ENCODE data around the gene GASK1A.

The GASK1A gene

GRCh38 chr3:42982645-42983412, 3.7 kb downstream of the GASK1A start:
- no peak for DNase-seq (ENCODE audit: low spot score)

GRCh38 chr3:42983927-42984326, 4.8 kb downstream of the GASK1A start:
- no peak for DNase-seq (ENCODE audit: low spot score)

- DNase-seq (ENCODE audit: low spot score), result no peak
These were observed 5.6 kb downstream of the GASK1A start for GRCh38 chr3:42984701-42985100.

GRCh38 chr3:42988097-42988496, 9.0 kb downstream of the GASK1A start:
- no peak for DNase-seq (ENCODE audit: low spot score)

- DNase-seq (ENCODE audit: low spot score), result no peak
These were observed 9.5 kb downstream of the GASK1A start for GRCh38 chr3:42988566-42988965.

- no peak for DNase-seq (ENCODE audit: low spot score)
These were observed 12.5 kb downstream of the GASK1A start for GRCh38 chr3:42991341-42992315.

GRCh38 chr3:42994595-42994994, 15.5 kb downstream of the GASK1A start:
- no peak for DNase-seq (ENCODE audit: low spot score)

GRCh38 chr3:42996021-42996420, 16.9 kb downstream of the GASK1A start:
- DNase-seq (ENCODE audit: low spot score), result no peak

- DNase-seq (ENCODE audit: low spot score), result no peak
These were observed 17.5 kb downstream of the GASK1A start for GRCh38 chr3:42996633-42997075.

GRCh38 chr3:42999212-42999611, 20.1 kb downstream of the GASK1A start:
- DNase-seq (ENCODE audit: low spot score), result no peak

- DNase-seq (ENCODE audit: low spot score), result no peak
These were observed 20.5 kb downstream of the GASK1A start for GRCh38 chr3:42999632-43000031.

GRCh38 chr3:43000387-43000786, 21.3 kb downstream of the GASK1A start:
- no peak for DNase-seq (ENCODE audit: low spot score)

GRCh38 chr3:43001094-43001553, 22.0 kb downstream of the GASK1A start:
- DNase-seq (ENCODE audit: low spot score), result no peak

- no peak for DNase-seq (ENCODE audit: low spot score)
These were observed 22.5 kb downstream of the GASK1A start for GRCh38 chr3:43001556-43002121.

GRCh38 chr3:43004282-43004681, 25.2 kb downstream of the GASK1A start:
- no peak for DNase-seq (ENCODE audit: low spot score)

GRCh38 chr3:43005253-43005652, 26.1 kb downstream of the GASK1A start:
- no peak for DNase-seq (ENCODE audit: low spot score)

GRCh38 chr3:43005981-43006380, 26.9 kb downstream of the GASK1A start:
- no peak for DNase-seq (ENCODE audit: low spot score)

GRCh38 chr3:43006825-43007224, 27.7 kb downstream of the GASK1A start:
- no peak for DNase-seq (ENCODE audit: low spot score)

- DNase-seq (ENCODE audit: low spot score), result no peak
These were observed 30.4 kb downstream of the GASK1A start for GRCh38 chr3:43009547-43009946.

GRCh38 chr3:43010638-43011037, 31.5 kb downstream of the GASK1A start:
- DNase-seq (ENCODE audit: low spot score), result no peak

GRCh38 chr3:43011638-43012037, 32.5 kb downstream of the GASK1A start:
- DNase-seq (ENCODE audit: low spot score), result no peak

GRCh38 chr3:43012174-43012573, 33.1 kb downstream of the GASK1A start:
- no peak for DNase-seq (ENCODE audit: low spot score)

- DNase-seq (ENCODE audit: low spot score), result no peak
These were observed 34.1 kb downstream of the GASK1A start for GRCh38 chr3:43013256-43013655.

Measured in CD4-positive, alpha-beta T cell treated with Interleukin-6 at 100 ng/mL for 8 hours (primary cell).